IMR-90 (cell line): ENCODE data around the gene ELMO1. TPM values are rescaled to one million over a fixed set of nuclear protein-coding genes. Genes with fewer than 3 reads are reported as not detected.

Source experiments
- ATAC-seq: fragments of 200-7000 bp; cut with Tn5 transposase; 2 replicates; pipeline ENCODE4 v1.9.1; 2020; ENCODE audit warnings: low read depth, mild to moderate bottlenecking, moderate library complexity
- BruUV-seq: library from RNA; stranded (reverse); fragments of 400-500 nt; replicated peaks from 2 replicates; lab custom pipeline; 2021; lab: Mats Ljungman, UMichigan
- CTCF ChIA-PET: fragments of 300-600 bp; formaldehyde crosslinking; extraction: SDS; loops from one replicate; lab custom pipeline; 2021; ENCODE audit warnings: antibody characterized with exemption; lab: Yijun Ruan, JAX
- POLR2A ChIA-PET: fragments of 300-600 bp; sonication (Branson Sonifier 250); formaldehyde crosslinking; loops from one replicate; lab custom pipeline; 2022; ENCODE audit warnings: antibody characterized with exemption; ENCODE audit not compliant: unreplicated experiment; lab: Charles Lee
- DNase-seq: peaks from one replicate; pipeline ENCODE4 v3.0.0; 2013
- H2AFZ ChIP-seq: replicated peaks from 2 replicates; pipeline ENCODE3; 2013; ENCODE audit warnings: low read length, mild to moderate bottlenecking; ENCODE audit not compliant: poor library complexity
- H2AK5ac ChIP-seq: 2 replicates; pipeline ENCODE4 v1.6.1; 2013; ENCODE audit warnings: low read depth, low read length, inconsistent platforms
- H2AK9ac ChIP-seq: replicated peaks from 2 replicates; pipeline ENCODE3; 2013; ENCODE audit warnings: mild to moderate bottlenecking, low read depth, low read length, moderate library complexity; ENCODE audit not compliant: poor library complexity
- H2BK120ac ChIP-seq: 2 replicates; pipeline ENCODE4 v1.6.1; 2013; ENCODE audit warnings: low read depth, low read length, inconsistent platforms
- H2BK15ac ChIP-seq: 3 replicates; pipeline ENCODE4 v1.6.1; 2013; ENCODE audit warnings: low read depth, low read length, inconsistent platforms
- H2BK20ac ChIP-seq: 2 replicates; pipeline ENCODE4 v1.6.1; 2013; ENCODE audit warnings: low read depth, mild to moderate bottlenecking, inconsistent platforms, low read length, moderate library complexity
- H2BK5ac ChIP-seq: 2 replicates; pipeline ENCODE4 v1.6.1; 2013; ENCODE audit warnings: mild to moderate bottlenecking, low read depth, low read length, inconsistent platforms; ENCODE audit not compliant: poor library complexity, severe bottlenecking
- H3K14ac ChIP-seq: replicated peaks from 2 replicates; pipeline ENCODE4 v1.6.1; 2013; ENCODE audit warnings: low read depth, low read length, inconsistent platforms
- H3K18ac ChIP-seq: 2 replicates; pipeline ENCODE4 v1.6.1; 2013; ENCODE audit warnings: low read depth, low read length, control low read depth
- H3K23ac ChIP-seq: 2 replicates; pipeline ENCODE4 v1.6.1; 2013; ENCODE audit warnings: low read depth, low read length, inconsistent platforms
- H3K27ac ChIP-seq: 2 replicates; pipeline ENCODE4 v1.5.1; 2013; ENCODE audit warnings: mild to moderate bottlenecking, control low read depth, low read length; ENCODE audit not compliant: insufficient read depth
- H3K27me3 ChIP-seq: 2 replicates; pipeline ENCODE4 v1.6.1; 2013; ENCODE audit warnings: low read length; ENCODE audit not compliant: control insufficient read depth, insufficient read depth
- H3K36me3 ChIP-seq: 2 replicates; pipeline ENCODE4 v1.6.1; 2013; ENCODE audit warnings: low read length, mixed read lengths; ENCODE audit not compliant: control insufficient read depth, insufficient read depth
- H3K4ac ChIP-seq: 2 replicates; pipeline ENCODE4 v1.6.1; 2013; ENCODE audit warnings: low read depth, low read length, inconsistent platforms
- H3K4me1 ChIP-seq: 2 replicates; pipeline ENCODE4 v1.6.1; 2013; ENCODE audit warnings: low read length, mixed read lengths; ENCODE audit not compliant: control insufficient read depth, insufficient read depth
- H3K4me2 ChIP-seq: 2 replicates; pipeline ENCODE4 v1.6.1; 2013; ENCODE audit warnings: low read depth, mild to moderate bottlenecking, control low read depth, low read length, moderate library complexity
- H3K4me3 ChIP-seq: 2 replicates; pipeline ENCODE4 v1.5.1; 2013; ENCODE audit warnings: low read depth, mild to moderate bottlenecking, control low read depth, low read length, moderate library complexity; ENCODE audit not compliant: insufficient read depth
- H3K56ac ChIP-seq: 2 replicates; pipeline ENCODE4 v1.6.1; 2013; ENCODE audit warnings: low read length, inconsistent platforms; ENCODE audit not compliant: insufficient read depth; ENCODE audit errors: extremely low read depth
- H3K79me1 ChIP-seq, 2 experiments: 2 replicates each; pipeline ENCODE4 v1.6.1; 2013; ENCODE audit warnings: low read length in 2 of 2, inconsistent platforms in 1 of 2, low read depth in 1 of 2
- H3K9ac ChIP-seq: 2 replicates; pipeline ENCODE4 v1.6.1; 2013; ENCODE audit warnings: low read depth, low read length, control low read depth
- H3K9me1 ChIP-seq: 2 replicates; pipeline ENCODE4 v1.6.1; 2013; ENCODE audit warnings: low read length, inconsistent platforms; ENCODE audit not compliant: insufficient read depth
- H3K9me3 ChIP-seq: 2 replicates; pipeline ENCODE4 v1.6.1; 2013; ENCODE audit warnings: low read length; ENCODE audit not compliant: control insufficient read depth, insufficient read depth
- H4K20me1 ChIP-seq: 2 replicates; pipeline ENCODE4 v1.6.1; 2013; ENCODE audit warnings: low read length, inconsistent platforms; ENCODE audit not compliant: insufficient read depth
- H4K5ac ChIP-seq: 2 replicates; pipeline ENCODE4 v1.6.1; 2013; ENCODE audit warnings: mild to moderate bottlenecking, low read depth, low read length, control low read depth
- H4K8ac ChIP-seq, 2 experiments: 2 replicates each; pipeline ENCODE4 v1.6.1; 2013; ENCODE audit warnings: low read depth in 2 of 2, low read length in 2 of 2, control low read depth in 1 of 2, inconsistent platforms in 1 of 2
- H4K91ac ChIP-seq: 2 replicates; pipeline ENCODE4 v1.6.1; 2013; ENCODE audit warnings: low read depth, low read length, inconsistent platforms; ENCODE audit not compliant: insufficient read depth
- BHLHE40 ChIP-seq: fragments of 150-350 bp; IDR thresholded peaks from 2 replicates; pipeline ENCODE4 v1.6.1; 2016; ENCODE audit warnings: mild to moderate bottlenecking, low read depth, low read length
- CEBPB ChIP-seq: IDR thresholded peaks from 2 replicates; pipeline ENCODE4 v1.6.1; 2012; ENCODE audit warnings: low read depth, low read length, improper control_type of control experiment
- CHD1 ChIP-seq: IDR thresholded peaks from 2 replicates; pipeline ENCODE4 v1.6.1; 2012; ENCODE audit warnings: low read depth, low read length, improper control_type of control experiment
- CTCF ChIP-seq: conservative IDR thresholded peaks from 2 replicates; pipeline ENCODE4 v1.5.1; 2012; ENCODE audit warnings: mild to moderate bottlenecking, low read depth, low read length, improper control_type of control experiment
- ELK1 ChIP-seq: fragments of 150-350 bp; IDR thresholded peaks from 2 replicates; pipeline ENCODE4 v1.6.1; 2016; ENCODE audit warnings: low read depth, mild to moderate bottlenecking, low read length, moderate library complexity, borderline replicate concordance
- FOS ChIP-seq: fragments of 150-350 bp; IDR thresholded peaks from 2 replicates; pipeline ENCODE4 v1.6.1; 2016; ENCODE audit warnings: low read depth, low read length
- MAFK ChIP-seq: IDR thresholded peaks from 2 replicates; pipeline ENCODE4 v1.6.1; 2012; ENCODE audit warnings: low read depth, low read length, improper control_type of control experiment
- MAZ ChIP-seq: IDR thresholded peaks from 2 replicates; pipeline ENCODE4 v1.6.1; 2012; ENCODE audit warnings: low read depth, mild to moderate bottlenecking, low read length, improper control_type of control experiment, moderate library complexity, borderline replicate concordance
- MXI1 ChIP-seq: IDR thresholded peaks from 2 replicates; pipeline ENCODE4 v1.6.1; 2012; ENCODE audit warnings: low read depth, mild to moderate bottlenecking, low read length, moderate library complexity, borderline replicate concordance
- POLR2A ChIP-seq: IDR thresholded peaks from 2 replicates; pipeline ENCODE4 v1.6.1; 2012; ENCODE audit warnings: mild to moderate bottlenecking, low read depth, low read length
- RAD21 ChIP-seq: IDR thresholded peaks from 2 replicates; pipeline ENCODE4 v1.6.1; 2012; ENCODE audit warnings: low read length, improper control_type of control experiment
- RCOR1 ChIP-seq: IDR thresholded peaks from 2 replicates; pipeline ENCODE4 v1.6.1; 2012; ENCODE audit warnings: mild to moderate bottlenecking, low read length, improper control_type of control experiment; ENCODE audit not compliant: insufficient replicate concordance
- SMC3 ChIP-seq: fragments of 150-350 bp; IDR thresholded peaks from 2 replicates; pipeline ENCODE4 v1.6.1; 2016; ENCODE audit warnings: low read depth, mild to moderate bottlenecking, antibody characterized with exemption, low read length, moderate library complexity
- USF2 ChIP-seq: fragments of 150-350 bp; IDR thresholded peaks from 2 replicates; pipeline ENCODE4 v1.6.1; 2017; ENCODE audit warnings: mild to moderate bottlenecking, antibody characterized with exemption, low read length, low read depth
- WGBS, 2 experiments: methylation state at CpG; one replicate each; pipeline versions ENCODE4 v1.1.5 to v1.1.7; 2013; ENCODE audit warnings: missing lambda C conversion rate in 2 of 2; ENCODE audit not compliant: insufficient read length in 1 of 2; ENCODE audit errors: extremely low coverage in 2 of 2; 5-methylcytosine and 5-hydroxymethylcytosine counted together
- dilution Hi-C: fragments of 300-500 bp; cut with HindIII; formaldehyde crosslinking; loops from one replicate; pipeline ENCODE4 v1.14.3; 2018; ENCODE audit warnings: low sequenced_read_pairs; ENCODE audit not compliant: unreplicated experiment
- in situ Hi-C: fragments of 300-500 bp; cut with MboI; formaldehyde crosslinking; loops from 3 replicates; pipeline ENCODE4 v1.14.3; 2019; ENCODE audit warnings: low sequenced_read_pairs, inconsistent platforms, mixed read lengths
- intact Hi-C: fragments of 100-400 bp; cut with micrococcal nuclease; formaldehyde crosslinking; loops from 2 replicates; pipeline ENCODE4 v1.10.0; 2022
- polyA plus RNA-seq, 3 experiments: library from polyadenylated mRNA; depleted of rRNA; stranded (reverse); fragments of >200 nt; gene quantifications; 2 replicates each; pipeline ENCODE4 v1.2.3, GENCODE V29; 2012; ENCODE audit warnings: low replicate concordance in 1 of 3
- total RNA-seq: library from RNA; depleted of rRNA; stranded (reverse); fragments of >200 nt; gene quantifications from 2 replicates; pipeline ENCODE4 v1.2.3, GENCODE V29; 2012

ELMO1 gene
- total and polyA plus RNA-seq, 2 of the 4 experiments (the other 2 are of a cell fraction) = 0.03 TPM; not detected in 1

- no peaks in the 10 kb centered on the region for H4K20me1 ChIP-seq
- H2AFZ ChIP-seq = no peak overlapping the region
- TF ChIP-seq RAD21 = no peak
- no peak for TF ChIP-seq BHLHE40
- TF ChIP-seq CHD1 = no peak
- no peak for TF ChIP-seq MAFK
- no peak for TF ChIP-seq MXI1
- TF ChIP-seq ELK1 = no peak
- no peak for TF ChIP-seq CTCF
- TF ChIP-seq POLR2A = no peak
- no peak for TF ChIP-seq MAZ
- TF ChIP-seq USF2 = no peak
- no peak for TF ChIP-seq FOS
- no peak for TF ChIP-seq SMC3
- TF ChIP-seq CEBPB = no peak
- no peak for TF ChIP-seq RCOR1
- no peak overlapping the region for H4K91ac ChIP-seq
- H2BK20ac ChIP-seq = no peak overlapping the region
- no peak overlapping the region for H2BK120ac ChIP-seq
- WGBS, 2 experiments = no CpG with 5 or more reads among the region's 4 CpGs
- H3K9me1 ChIP-seq = no peaks in the 10 kb centered on the region
- H3K4ac ChIP-seq = no peak overlapping the region
- no peak overlapping the region for H3K56ac ChIP-seq
- no peak overlapping the region for H4K5ac ChIP-seq
- H3K36me3 ChIP-seq = no peaks in the 10 kb centered on the region
- H2AK5ac ChIP-seq = no peak overlapping the region
- H3K4me3 ChIP-seq = no peak overlapping the region
- BruUV-seq = no TSS peak
- no peaks in the 10 kb centered on the region for H3K4me1 ChIP-seq
- no peak overlapping the region for H3K14ac ChIP-seq
- ChIA-PET POLR2A (no interaction called here), CTCF (no interaction called here)
- H3K27ac ChIP-seq = no peak overlapping the region
- H3K79me1 ChIP-seq = no peaks in the 10 kb centered on the region
- dilution Hi-C loops (no loop called here), intact Hi-C loops (no loop called here), in situ Hi-C loops (no loop called here)
- no peak overlapping the region for H3K18ac ChIP-seq
- ATAC-seq (no peak), DNase-seq (no peak)
- H3K9me3 ChIP-seq = peaks cover 2% of the 10 kb centered on the region
- H3K27me3 ChIP-seq = no peaks in the 10 kb centered on the region
- no peak overlapping the region for H2BK15ac ChIP-seq
- H3K9ac ChIP-seq = no peak overlapping the region
- H3K23ac ChIP-seq = no peak overlapping the region
- no peak overlapping the region for H2BK5ac ChIP-seq
- H2AK9ac ChIP-seq = no peak overlapping the region
- no peak overlapping the region for H3K4me2 ChIP-seq
- no peak overlapping the region for H4K8ac ChIP-seq
These were observed 506.1 kb downstream of the ELMO1 start for GRCh38 chr7:36942541-36942940.
